Omental fat pad (tissue), 4 donors: ENCODE measurements around the gene TIE1. TPM values are rescaled to one million over a fixed set of nuclear protein-coding genes. Genes with fewer than 3 reads are reported as not detected.
A peak's percentile ranks its signal among the peaks of the same experiment; 100 is the strongest.

Experiments used
- ATAC-seq: fragments of 150-250 bp; one replicate; pipeline ENCODE4 v1.9.1; 2016; ENCODE audit warnings: mild to moderate bottlenecking, moderate library complexity; ENCODE audit not compliant: low FRiP score
- DNase-seq: peaks from one replicate; pipeline ENCODE4 v3.0.0-alpha.2; 2019; ENCODE audit warnings: low spot score
- total RNA-seq, 4 donors: library from RNA; depleted of rRNA; stranded (reverse); fragments of >200 nt; gene quantifications; one replicate each; pipeline ENCODE4 v1.1.0, GENCODE V29; 2016
- TF ChIP-seq, protein P1 (sequence below), 3 donors: fragments of 450-650 bp; IDR thresholded peaks; one replicate each; pipeline ENCODE4 v1.5.1; 2016 to 2017; ENCODE audit warnings: antibody characterized with exemption in 3 of 3, mild to moderate bottlenecking in 3 of 3, moderate library complexity in 2 of 3

The TIE1 gene
- total RNA-seq, 4 donors from 2014 or later = 15.2 to 156 (median 44.6) TPM

- DNase-seq (peak; percentile 49), ATAC-seq (peak; percentile 94)
- TF ChIP-seq, protein P1, sequence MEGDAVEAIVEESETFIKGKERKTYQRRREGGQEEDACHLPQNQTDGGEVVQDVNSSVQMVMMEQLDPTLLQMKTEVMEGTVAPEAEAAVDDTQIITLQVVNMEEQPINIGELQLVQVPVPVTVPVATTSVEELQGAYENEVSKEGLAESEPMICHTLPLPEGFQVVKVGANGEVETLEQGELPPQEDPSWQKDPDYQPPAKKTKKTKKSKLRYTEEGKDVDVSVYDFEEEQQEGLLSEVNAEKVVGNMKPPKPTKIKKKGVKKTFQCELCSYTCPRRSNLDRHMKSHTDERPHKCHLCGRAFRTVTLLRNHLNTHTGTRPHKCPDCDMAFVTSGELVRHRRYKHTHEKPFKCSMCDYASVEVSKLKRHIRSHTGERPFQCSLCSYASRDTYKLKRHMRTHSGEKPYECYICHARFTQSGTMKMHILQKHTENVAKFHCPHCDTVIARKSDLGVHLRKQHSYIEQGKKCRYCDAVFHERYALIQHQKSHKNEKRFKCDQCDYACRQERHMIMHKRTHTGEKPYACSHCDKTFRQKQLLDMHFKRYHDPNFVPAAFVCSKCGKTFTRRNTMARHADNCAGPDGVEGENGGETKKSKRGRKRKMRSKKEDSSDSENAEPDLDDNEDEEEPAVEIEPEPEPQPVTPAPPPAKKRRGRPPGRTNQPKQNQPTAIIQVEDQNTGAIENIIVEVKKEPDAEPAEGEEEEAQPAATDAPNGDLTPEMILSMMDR (IDR thresholded peaks at IDR 0.05) = no peak
These were observed 48.2 kb downstream of the TIE1 start for GRCh38 chr1:43348809-43349593.

DNA sequence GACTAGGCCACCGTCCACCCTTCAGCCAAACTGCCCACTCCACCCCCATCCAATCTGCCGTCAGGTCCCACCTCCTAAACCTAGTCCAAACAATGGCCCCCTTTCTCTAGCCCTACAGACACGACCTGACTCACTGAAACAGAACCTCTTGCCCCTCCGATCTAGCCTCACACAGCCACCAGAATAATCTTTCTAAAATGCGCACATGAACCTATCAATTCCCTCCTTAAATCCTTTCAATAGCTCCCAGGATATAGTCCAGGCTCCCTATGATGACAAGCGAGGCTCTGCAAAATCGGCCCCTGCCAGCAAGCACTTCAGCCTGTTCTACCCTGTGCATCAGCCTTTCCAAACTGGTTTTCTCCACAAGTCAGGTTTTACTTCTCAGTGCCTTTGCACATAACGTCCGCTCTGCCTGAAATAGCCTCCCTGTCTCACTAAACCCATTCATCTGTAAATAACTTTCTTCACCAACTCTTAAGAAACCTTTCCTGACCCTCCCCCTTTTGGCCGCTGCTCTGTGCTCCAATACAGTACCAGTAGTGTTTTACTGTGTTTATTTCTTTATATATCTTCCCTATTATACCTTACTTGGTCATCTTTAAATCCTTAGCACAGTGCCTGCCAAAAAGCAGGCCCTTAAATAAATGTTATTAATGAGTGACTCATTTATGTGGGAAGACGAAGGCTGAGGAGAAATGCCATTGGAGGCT is 49.0 kb downstream of the TIE1 start:
- no peak for ATAC-seq

GRCh38 chr1:43350976-43351375 is 50.2 kb downstream of the TIE1 start:
- TF ChIP-seq, protein P1 (IDR thresholded peaks at IDR 0.05) = no peak
- DNase-seq = no peak
- ATAC-seq = no peak

More for the DNA sequence above, 49.0 kb downstream of the TIE1 start:
- TF ChIP-seq, protein P1 (IDR thresholded peaks at IDR 0.05) = no peak
- no peak for DNase-seq

DNA sequence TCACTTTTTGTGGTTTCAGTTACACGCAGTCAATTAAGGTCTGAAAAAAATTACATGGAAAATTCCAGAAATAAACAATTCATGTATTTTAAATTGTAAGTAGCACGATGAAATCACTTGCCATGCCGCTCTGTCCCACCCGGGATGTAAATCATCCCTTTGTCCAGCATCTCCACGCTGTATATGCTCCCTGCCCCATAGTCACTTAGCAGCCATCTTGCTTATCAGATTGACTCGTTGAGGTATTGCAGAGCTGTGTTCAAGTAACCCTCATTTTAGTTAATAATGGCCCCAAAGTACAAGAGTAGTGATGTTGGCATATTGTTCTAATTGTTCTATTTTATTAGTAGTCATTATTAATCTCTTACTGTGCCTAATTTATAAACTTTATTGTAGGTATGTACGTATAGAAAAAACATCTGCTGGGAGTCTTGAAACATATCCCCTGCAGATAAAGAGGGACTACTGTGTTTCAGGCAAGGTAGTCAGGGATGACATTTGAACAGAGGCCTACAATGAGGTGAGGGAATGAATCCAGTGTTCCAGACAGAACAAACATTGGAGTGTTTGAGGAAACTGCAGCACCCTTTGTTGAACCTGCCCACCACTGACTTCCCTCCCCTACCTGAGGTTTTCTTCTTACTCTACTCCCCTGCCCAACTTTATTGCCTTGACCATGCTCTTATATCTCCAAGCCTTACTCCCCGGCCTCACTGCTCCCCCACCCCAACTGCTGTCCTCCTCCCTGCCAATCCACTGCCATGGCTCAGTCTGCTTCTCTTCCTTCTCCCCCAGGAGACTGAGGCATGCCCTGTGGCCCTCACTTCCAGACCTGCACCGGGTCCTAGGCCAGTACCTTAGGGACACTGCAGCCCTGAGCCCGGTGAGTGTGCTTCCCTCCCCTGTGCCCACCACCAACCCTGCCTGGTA is 50.9 kb downstream of the TIE1 start:
- TF ChIP-seq, protein P1 (IDR thresholded peaks at IDR 0.05) = no peak
- no peak for DNase-seq

DNA sequence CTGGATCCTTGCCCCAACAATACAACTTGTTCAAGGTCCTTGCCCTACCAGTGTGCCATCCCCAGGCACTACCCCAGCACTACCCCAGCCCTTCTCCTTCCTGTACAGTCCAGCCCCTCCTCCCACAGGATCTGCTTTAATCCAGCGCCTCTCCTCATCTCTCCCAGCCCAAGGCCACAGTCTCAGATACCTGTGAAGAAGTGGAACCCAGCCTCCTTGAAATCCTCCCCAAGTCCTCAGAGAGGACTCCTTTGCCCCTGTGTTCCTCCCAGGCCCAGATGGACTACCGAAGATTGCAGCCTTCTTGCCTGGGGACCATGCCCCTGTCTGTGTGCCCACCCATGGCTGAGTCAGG is 51.5 kb downstream of the TIE1 start:
- ATAC-seq (no peak), DNase-seq (no peak)
- TF ChIP-seq, protein P1 (IDR thresholded peaks at IDR 0.05) = no peak

More for the DNA sequence above, 50.9 kb downstream of the TIE1 start:
- no peak for ATAC-seq

DNA sequence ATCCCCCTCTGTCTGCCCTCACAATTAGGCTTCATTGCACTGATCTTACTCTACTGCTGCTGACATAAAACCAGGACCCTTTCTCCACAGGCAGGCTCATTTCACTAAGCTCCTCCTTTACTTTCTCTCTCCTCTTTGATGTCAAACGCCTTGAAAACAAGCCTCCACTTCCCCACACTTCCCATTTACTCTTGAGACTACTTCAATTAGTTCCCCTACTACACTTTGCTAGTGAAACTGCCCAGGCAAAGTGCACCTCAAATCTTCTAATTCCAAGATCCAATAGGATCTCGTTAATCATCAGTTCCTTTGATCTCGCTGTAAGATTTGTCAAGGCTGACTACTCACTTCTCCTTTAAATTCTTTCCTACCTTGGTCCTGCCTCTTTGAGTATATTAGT is 52.1 kb downstream of the TIE1 start:
- DNase-seq = no peak
- no peak for ATAC-seq
- TF ChIP-seq, protein P1 (IDR thresholded peaks at IDR 0.05) = no peak
